Stimulated activated naive CD4-positive, alpha-beta T cell (primary cell): ENCODE measurements around the gene ST6GAL2.

Experiments used
- DNase-seq, 6 experiments: peaks; one replicate each; lab custom pipeline; 2025; lab: John Stamatoyannopoulos, UW

The ST6GAL2 gene

GRCh38 chr2:106828119-106828518, 57.8 kb downstream of the ST6GAL2 start:
- DNase-seq = no peak

GRCh38 chr2:106827158-106827557, 58.8 kb downstream of the ST6GAL2 start:
- DNase-seq = no peak

DNA sequence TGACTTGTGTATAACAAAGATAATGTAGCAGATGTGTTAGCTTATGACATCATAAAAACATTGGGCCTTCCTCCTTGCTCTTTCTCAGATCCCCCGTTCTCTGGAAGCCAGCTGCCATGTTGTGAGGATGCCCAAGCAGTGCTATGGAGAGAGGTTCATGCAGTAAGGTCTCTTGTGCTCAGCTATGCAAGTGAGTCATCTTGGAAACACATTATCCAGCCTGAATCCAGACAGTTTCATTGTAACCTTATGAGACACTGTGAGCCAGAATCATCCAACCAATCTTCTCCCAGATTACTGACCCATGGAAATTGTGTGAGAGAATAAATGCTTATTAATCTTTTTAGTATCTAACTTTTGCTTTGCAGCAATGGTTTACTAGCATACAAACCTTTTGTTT, 60.8 kb downstream of the ST6GAL2 start:
- no peak for DNase-seq

GRCh38 chr2:106816974-106817373, 69.0 kb downstream of the ST6GAL2 start:
- DNase-seq = no peak

DNA sequence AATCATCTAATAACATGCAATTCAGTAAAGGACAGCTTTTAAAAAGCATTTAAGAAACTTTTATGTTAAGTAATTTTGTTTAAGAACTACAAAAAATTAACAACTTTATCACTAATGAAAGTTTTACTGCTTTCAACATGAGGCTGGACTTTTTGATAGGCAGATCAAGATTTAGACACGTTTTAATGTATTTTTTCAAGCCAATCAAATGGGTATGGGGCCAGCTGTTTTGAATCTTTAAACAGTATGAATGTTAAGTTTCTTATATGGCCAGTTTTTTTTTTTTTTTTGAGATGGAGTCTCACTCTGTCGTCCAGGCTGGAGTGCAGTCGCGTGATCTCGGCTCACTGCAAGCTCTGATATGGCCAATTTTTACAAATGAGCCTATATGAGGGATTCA, 73.1 kb downstream of the ST6GAL2 start:
- DNase-seq = no peak

GRCh38 chr2:106812383-106812782, 73.6 kb downstream of the ST6GAL2 start:
- no peak for DNase-seq

GRCh38 chr2:106805716-106806115, 80.3 kb downstream of the ST6GAL2 start:
- DNase-seq = no peak

DNA sequence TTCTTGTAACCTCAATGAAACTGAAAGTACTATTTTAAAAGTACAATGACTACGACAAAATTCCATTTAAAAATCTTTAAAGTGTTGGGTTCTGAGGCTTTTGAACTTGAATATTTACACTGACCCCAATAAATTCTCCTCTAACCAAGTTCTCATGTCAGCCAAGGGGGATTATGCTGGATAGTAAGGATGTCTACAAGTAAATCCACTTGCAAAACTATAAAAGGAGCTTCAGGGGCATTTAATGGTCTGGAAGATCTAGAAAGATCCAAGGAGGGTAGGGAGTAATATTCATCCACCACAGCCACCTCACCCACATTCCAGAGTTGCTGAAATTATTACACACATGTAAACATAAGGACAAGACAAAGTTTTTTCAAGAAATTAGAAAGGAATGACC, 81.8 kb downstream of the ST6GAL2 start:
- no peak for DNase-seq

DNA sequence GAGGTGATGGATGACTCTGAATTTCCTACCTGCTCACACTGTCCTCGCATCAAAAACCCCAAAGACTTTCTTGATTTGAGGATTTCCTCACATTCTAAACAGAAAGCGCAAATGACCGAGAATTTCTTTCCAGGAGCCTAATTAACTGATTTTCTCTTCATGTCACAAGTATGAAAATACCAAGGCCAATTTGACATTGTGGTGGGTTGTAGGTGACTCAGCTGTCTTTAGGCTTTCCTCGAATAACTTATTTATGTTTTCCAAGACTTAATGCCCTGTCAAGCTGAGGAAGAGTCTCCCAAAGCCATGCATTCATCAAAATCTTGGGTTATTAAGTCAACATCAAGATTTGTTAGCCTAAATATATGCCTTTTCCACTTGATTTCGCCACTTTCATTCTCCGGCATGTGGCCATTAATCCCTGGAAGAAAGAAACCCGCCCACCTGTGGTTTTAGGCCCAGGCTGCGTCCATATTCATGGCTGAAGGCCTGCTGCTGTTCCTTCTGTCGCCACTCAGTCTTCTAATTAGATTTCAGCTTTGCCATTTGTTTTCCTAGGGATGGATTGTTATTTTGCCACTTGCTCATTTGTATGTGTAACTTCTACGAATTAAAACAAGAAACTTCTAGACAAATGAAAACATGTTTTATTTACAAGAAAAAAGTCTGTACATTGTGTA, 84.9 kb downstream of the ST6GAL2 start:
- no peak for DNase-seq

- no peak for DNase-seq
Observed at GRCh38 chr2:106800180-106800579, 85.8 kb downstream of the ST6GAL2 start.

DNA sequence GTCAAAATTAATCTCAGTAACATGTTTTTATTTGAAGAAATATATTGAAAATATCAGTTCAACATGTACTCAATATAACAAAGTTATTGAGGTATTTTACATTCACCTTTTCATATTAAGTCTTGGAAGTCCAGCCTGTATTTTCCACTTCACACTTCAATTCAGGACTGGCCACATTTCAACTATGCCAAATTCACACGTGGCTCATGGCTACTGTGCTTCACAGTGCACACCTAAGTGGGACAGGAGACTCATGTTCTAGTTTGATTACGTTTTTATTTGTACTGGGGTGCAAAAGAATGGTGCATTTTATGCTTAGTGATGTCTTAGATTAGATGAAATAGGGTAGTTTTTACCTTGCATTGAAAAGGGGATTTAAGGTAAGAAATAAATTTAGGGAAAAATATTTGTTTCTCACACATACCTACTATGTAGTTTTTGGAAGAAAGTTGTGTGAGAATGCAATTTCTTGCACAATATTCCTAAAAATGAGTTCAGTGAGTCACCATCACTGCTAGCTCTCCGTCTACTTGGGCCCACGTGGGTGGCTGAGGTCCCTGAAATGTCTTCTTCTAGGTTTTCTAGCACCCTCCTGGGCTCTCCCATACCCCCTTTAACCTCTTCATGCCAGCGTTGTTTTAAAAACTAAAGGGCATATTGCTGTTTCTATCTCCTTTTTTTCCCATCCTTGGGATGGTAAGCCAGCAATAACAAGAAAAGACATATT, 87.0 kb downstream of the ST6GAL2 start:
- no peak for DNase-seq

- no peak for DNase-seq
Observed at GRCh38 chr2:106797494-106797893, 88.5 kb downstream of the ST6GAL2 start.

DNA sequence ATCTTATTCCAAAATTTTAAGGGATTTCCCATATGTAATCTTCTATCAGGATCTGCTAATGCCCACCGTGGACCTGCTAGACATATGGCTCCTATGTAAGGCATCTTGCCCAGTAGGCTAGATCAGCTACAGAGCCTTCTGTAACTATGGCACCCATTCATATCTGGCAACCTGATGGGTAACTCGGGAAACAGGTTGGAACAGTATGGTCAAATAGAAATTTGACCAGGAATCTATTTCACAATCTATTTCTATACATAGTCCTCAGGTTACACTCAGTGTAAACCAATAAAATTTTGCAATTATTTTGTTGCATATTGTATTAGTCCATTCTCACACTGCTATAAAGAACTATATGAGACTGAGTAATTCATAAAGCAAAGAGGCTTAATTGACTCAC, 93.3 kb downstream of the ST6GAL2 start:
- DNase-seq = no peak

DNA sequence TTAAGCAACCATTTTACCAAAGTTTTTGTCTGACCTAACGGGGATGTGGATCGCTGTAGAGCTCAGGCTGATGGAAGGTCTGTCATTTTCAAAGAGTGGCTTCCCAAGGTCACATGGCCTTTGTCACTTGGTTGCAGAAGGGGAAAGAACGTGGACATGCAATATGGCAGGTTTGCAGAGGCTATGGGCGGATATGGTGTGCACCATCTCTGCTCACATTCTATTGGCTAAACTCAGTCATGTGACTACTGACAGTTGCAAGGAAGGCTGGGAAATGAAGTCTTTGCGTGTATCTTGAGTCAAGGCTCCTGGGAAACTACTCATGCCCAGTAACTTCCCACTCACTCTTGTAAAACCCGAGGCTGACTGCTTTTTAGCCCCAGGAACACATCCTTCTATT, 96.8 kb downstream of the ST6GAL2 start:
- DNase-seq = no peak

DNA sequence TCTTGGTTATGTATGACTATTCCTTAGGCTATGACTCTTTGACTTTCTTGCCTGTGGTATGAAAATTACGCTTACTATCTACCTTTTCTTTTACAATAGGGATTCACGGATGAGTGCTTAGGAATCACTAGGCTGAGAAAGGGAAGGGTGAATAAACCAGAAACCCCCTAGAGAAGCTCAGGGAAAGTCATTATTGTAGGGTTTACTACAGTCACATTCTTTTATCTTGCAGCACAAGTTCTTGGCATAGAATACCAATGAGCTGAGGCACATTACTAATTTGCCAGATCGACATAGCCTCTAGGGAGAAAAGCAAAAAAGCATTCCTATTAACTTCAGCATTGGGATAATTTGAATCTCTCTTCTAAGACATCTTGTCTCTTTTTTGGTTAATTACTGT, 103.3 kb downstream of the ST6GAL2 start:
- DNase-seq = no peak

GRCh38 chr2:106781196-106781595, 104.8 kb downstream of the ST6GAL2 start:
- DNase-seq = no peak

DNA sequence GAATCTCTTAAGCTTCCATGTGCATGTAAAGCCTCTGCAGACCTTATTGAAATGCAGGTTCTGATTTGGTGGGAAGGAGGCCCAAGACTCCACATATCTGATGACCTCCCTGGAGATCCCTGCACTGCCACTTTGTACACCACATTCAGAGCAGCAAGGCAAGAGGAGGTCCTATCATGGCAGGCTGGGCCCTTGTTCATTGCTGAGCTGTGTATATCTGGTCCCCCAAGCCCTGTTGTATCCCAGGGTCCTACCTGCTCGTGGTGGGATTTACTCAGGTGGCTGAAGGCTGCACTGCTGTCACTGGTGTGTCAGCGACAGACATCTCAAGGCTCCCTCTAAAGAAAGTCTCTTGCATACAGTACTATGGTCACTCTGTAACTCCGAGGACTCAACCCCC, 114.2 kb downstream of the ST6GAL2 start:
- DNase-seq = no peak

DNA sequence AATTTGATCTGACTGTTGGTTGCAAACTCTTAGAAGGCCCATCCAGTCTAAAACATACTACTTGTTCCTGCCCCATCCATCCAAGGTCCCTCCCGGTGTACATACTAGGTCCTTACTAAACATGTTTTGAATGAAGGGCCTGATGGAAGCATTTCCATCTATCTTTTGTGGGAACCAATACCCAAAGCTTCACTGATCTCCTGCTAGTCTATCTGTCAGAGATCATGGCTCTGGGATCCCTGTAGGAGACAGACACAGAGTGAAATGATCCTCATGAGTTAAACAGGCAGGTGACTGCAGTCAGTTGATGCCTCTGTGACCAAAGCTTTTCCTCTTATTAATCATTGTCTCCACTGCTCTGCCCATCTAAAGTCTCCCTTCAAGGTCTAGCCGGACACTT, 115.0 kb downstream of the ST6GAL2 start:
- DNase-seq = no peak

- no peak for DNase-seq
Observed at GRCh38 chr2:106764614-106765013, 121.4 kb downstream of the ST6GAL2 start.

DNA sequence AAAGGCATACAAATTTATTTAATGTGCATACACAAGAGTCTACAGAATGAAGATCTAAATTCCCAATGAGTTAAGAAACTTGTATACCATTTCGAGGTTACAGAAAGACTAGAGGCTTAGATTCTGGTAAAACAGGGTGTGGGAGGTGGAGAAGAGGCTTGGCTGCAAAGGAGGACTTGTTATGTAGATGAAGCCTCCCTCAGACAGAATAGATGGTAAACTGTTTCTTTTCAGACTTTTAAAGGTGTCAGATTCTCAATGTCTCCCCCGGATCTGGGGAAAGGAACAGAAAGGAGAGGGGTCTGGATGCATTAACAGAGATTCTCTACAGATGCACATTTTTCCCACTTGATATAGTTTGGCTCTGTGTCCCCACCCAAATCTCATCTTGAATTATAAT, 126.0 kb downstream of the ST6GAL2 start:
- no peak for DNase-seq

- no peak for DNase-seq
Observed at GRCh38 chr2:106758901-106759497, 127.0 kb downstream of the ST6GAL2 start.
